ENCODE data around the gene FAM81A.

Gene FAM81A

DNA sequence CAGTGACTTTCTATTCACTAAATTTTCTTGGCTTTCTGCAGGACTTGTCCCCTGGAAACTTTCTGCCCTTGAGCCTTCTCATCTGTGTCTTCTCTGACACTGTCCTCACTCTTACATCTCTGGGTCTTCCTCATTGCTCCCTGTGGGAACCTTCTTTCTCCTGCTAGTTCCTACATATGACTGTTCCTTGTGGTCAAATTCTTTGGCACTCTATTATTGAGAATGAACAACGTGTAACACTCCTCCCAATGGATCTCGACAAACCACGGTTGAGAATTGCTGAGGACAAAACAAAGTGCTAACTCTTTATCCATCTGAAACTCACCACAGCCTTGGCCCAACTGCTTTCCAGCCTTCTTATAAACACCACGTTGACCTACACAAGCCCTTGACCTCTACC is 3.5 kb upstream of the FAM81A start:
- Histone ChIP-seq H3K27me3 (ENCODE audit: insufficient read depth, poor library complexity, severe bottlenecking) (peaks cover 34% of the 10 kb centered on the region), H3K4me3 (replicated peaks; ENCODE audit: insufficient read depth, low read length) (no peak overlapping the region), H3K27ac (replicated peaks) (no peak overlapping the region)
- DNase-seq (ENCODE audit: low read depth in 1 of 2, low spot score in 1 of 2), result no peak
- TF ChIP-seq GABPA (IDR thresholded peaks at IDR 0.05; ENCODE audit: low read depth) (no peak), POLR2AphosphoS5 (IDR thresholded peaks at IDR 0.05; ENCODE audit: low read depth) (no peak), SPI1 (IDR thresholded peaks at IDR 0.05; ENCODE audit: borderline replicate concordance, low read depth) (no peak)
- TF ChIP-seq, protein P1, sequence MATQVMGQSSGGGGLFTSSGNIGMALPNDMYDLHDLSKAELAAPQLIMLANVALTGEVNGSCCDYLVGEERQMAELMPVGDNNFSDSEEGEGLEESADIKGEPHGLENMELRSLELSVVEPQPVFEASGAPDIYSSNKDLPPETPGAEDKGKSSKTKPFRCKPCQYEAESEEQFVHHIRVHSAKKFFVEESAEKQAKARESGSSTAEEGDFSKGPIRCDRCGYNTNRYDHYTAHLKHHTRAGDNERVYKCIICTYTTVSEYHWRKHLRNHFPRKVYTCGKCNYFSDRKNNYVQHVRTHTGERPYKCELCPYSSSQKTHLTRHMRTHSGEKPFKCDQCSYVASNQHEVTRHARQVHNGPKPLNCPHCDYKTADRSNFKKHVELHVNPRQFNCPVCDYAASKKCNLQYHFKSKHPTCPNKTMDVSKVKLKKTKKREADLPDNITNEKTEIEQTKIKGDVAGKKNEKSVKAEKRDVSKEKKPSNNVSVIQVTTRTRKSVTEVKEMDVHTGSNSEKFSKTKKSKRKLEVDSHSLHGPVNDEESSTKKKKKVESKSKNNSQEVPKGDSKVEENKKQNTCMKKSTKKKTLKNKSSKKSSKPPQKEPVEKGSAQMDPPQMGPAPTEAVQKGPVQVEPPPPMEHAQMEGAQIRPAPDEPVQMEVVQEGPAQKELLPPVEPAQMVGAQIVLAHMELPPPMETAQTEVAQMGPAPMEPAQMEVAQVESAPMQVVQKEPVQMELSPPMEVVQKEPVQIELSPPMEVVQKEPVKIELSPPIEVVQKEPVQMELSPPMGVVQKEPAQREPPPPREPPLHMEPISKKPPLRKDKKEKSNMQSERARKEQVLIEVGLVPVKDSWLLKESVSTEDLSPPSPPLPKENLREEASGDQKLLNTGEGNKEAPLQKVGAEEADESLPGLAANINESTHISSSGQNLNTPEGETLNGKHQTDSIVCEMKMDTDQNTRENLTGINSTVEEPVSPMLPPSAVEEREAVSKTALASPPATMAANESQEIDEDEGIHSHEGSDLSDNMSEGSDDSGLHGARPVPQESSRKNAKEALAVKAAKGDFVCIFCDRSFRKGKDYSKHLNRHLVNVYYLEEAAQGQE (IDR thresholded peaks at IDR 0.05; ENCODE audit: insufficient replicate concordance, low read depth), result no peak
- TF ChIP-seq, protein P2, sequence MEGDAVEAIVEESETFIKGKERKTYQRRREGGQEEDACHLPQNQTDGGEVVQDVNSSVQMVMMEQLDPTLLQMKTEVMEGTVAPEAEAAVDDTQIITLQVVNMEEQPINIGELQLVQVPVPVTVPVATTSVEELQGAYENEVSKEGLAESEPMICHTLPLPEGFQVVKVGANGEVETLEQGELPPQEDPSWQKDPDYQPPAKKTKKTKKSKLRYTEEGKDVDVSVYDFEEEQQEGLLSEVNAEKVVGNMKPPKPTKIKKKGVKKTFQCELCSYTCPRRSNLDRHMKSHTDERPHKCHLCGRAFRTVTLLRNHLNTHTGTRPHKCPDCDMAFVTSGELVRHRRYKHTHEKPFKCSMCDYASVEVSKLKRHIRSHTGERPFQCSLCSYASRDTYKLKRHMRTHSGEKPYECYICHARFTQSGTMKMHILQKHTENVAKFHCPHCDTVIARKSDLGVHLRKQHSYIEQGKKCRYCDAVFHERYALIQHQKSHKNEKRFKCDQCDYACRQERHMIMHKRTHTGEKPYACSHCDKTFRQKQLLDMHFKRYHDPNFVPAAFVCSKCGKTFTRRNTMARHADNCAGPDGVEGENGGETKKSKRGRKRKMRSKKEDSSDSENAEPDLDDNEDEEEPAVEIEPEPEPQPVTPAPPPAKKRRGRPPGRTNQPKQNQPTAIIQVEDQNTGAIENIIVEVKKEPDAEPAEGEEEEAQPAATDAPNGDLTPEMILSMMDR (IDR thresholded peaks at IDR 0.05; ENCODE audit: insufficient read depth, low read length), result no peak

DNA sequence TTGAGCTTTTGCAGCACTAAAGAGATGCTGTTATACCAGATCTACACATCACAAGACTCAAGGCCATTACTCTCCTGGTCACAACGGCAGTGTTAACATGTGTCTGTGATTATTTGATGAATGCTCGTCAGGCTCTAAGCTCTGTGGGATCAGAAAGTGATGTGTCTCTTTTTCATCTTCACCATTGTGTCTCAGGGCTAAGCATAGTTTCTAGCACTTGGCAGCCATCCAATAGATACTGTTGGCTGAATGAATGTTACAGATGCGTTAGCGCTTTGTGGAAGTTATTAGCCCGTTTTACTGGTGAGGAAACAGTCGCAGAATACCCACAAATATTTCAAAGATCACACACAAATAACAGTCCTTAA is 1.2 kb upstream of the FAM81A start:
- Histone ChIP-seq H3K27ac (replicated peaks) (no peak overlapping the region), H3K4me3 (replicated peaks; ENCODE audit: insufficient read depth, low read length) (no peak overlapping the region), H3K27me3 (ENCODE audit: insufficient read depth, poor library complexity, severe bottlenecking) (peaks cover 44% of the 10 kb centered on the region)
- no peak for DNase-seq (ENCODE audit: low read depth in 1 of 2, low spot score in 1 of 2)
- TF ChIP-seq, protein P1 (IDR thresholded peaks at IDR 0.05; ENCODE audit: insufficient replicate concordance, low read depth), result no peak
- TF ChIP-seq SPI1 (IDR thresholded peaks at IDR 0.05; ENCODE audit: borderline replicate concordance, low read depth), result no peak
- no peak for TF ChIP-seq GABPA (IDR thresholded peaks at IDR 0.05; ENCODE audit: low read depth)

DNA sequence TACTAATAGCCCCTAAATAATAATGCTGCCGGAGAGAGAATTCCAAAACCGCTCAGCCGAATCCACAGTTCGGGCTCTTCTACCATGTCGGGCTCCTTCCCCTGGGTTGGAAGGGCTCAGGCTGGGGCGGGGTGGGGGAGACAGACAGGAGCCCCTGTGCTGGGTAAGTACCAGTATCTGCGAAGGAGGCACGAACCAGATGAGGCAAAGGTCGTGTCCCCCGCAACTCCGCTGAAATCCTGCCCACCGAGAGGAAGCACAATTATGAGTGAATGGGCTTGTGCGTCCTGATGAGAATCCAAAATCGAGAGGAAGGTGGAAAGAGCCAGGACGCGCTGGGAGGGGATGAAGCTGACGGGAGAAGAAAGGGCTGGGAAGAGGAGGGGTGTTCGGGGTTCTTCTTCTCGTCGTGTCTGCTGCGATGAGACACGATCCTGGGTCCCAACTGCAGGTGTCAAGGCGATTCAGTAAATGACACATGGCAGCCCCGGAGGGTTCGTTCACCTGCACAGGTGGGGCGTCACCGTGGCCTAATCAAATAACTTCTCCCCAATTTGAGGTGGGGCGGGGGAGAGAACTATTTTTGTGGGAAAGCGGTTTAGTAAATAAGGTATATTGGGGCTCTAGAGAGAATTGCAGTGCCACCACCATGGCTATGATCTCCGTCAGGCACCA is 707 bp upstream of the FAM81A start:
- no peak overlapping the region for H3K27ac ChIP-seq (replicated peaks)
- H3K27me3 ChIP-seq (ENCODE audit: insufficient read depth, poor library complexity, severe bottlenecking), result peaks cover 44% of the 10 kb centered on the region
- no peak for DNase-seq (ENCODE audit: low read depth in 1 of 2, low spot score in 1 of 2)
- TF ChIP-seq GABPA (IDR thresholded peaks at IDR 0.05; ENCODE audit: low read depth) (no peak), POLR2AphosphoS5 (IDR thresholded peaks at IDR 0.05; ENCODE audit: low read depth) (no peak)
- TF ChIP-seq, protein P2 (IDR thresholded peaks at IDR 0.05; ENCODE audit: insufficient read depth, low read length), result no peak
- H3K4me3 ChIP-seq (replicated peaks; ENCODE audit: insufficient read depth, low read length), result peak overlapping the region; percentile 41

DNA sequence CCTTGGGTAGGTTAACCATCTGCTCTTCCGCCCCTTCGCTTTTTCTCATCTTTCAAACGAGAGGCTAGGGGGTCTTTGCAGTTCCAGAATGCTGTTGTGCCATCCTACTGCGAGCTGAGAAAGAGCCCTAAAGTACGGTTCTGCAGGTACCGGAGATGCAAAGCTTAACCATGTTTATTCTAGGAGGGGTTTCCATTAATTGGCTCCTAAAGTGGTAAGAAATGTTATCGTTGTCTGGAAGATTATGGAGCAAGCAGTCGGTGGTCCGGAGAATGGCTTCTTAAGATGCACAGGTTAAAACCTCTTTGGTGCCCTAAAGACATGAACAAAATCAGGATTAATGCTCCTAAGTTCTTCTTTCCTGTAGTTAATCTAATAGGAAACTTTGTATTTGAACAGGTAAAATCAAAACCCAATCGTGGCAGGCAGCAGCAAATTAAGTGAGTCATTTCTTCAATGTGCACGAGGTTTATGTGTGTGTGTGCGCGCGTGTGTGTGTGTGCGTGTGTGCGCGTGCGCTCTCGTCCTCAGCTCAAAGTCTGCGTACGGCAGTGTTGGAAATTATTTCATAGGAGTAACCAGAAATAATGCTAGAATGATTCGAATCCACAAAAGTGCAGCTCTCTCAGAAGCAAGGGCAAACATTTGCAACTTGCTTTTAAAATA is 772 bp downstream of the FAM81A start:
- DNase-seq (ENCODE audit: low read depth in 1 of 2, low spot score in 1 of 2), result no peak
- Histone ChIP-seq H3K27me3 (ENCODE audit: insufficient read depth, poor library complexity, severe bottlenecking) (peaks cover 46% of the 10 kb centered on the region), H3K4me3 (replicated peaks; ENCODE audit: insufficient read depth, low read length) (peak overlapping the region; percentile 39; the same call in 1 of the 2 replicates), H3K27ac (replicated peaks) (no peak overlapping the region)
- TF ChIP-seq GABPA (IDR thresholded peaks at IDR 0.05; ENCODE audit: low read depth) (no peak), SPI1 (IDR thresholded peaks at IDR 0.05; ENCODE audit: borderline replicate concordance, low read depth) (no peak), POLR2AphosphoS5 (IDR thresholded peaks at IDR 0.05; ENCODE audit: low read depth) (no peak)
- TF ChIP-seq, protein P1 (IDR thresholded peaks at IDR 0.05; ENCODE audit: insufficient replicate concordance, low read depth), result no peak
- TF ChIP-seq, protein P2 (IDR thresholded peaks at IDR 0.05; ENCODE audit: insufficient read depth, low read length), result no peak

All from HL-60 (cell line).